ENCODE measurements around the gene MMP28.

Gene MMP28

GRCh38 chr17:35773679-35774425, 21.6 kb downstream of the MMP28 start:
- Histone ChIP-seq H2AFZ (ENCODE audit: low read depth, low read length, severe bottlenecking) (no peak overlapping the region), H3K4me2 (ENCODE audit: low read depth, low read length, poor library complexity, severe bottlenecking) (no peak overlapping the region), H3K9me2 (replicated peaks; ENCODE audit: insufficient read depth, low read length) (no peaks in the 10 kb centered on the region), H3K9ac (ENCODE audit: low read length) (no peak overlapping the region), H3K4me3 (ENCODE audit: insufficient read depth, low read length, poor library complexity, severe bottlenecking) (no peak overlapping the region), H3F3A (ENCODE audit: insufficient read depth) (no peaks in the 10 kb centered on the region), H3K79me2 (ENCODE audit: insufficient read depth, low read length) (no peaks in the 10 kb centered on the region), H3K27me3 (ENCODE audit: low read length) (no peaks in the 10 kb centered on the region), H4K20me1 (ENCODE audit: low read depth, low read length) (no peaks in the 10 kb centered on the region), H3K9me3 (ENCODE audit: insufficient read depth, low read length) (no peaks in the 10 kb centered on the region), H3K36me3 (ENCODE audit: low read length) (no peaks in the 10 kb centered on the region), H3K27ac (ENCODE audit: low read depth, low read length) (no peak overlapping the region)
- TF ChIP-seq, protein P1, sequence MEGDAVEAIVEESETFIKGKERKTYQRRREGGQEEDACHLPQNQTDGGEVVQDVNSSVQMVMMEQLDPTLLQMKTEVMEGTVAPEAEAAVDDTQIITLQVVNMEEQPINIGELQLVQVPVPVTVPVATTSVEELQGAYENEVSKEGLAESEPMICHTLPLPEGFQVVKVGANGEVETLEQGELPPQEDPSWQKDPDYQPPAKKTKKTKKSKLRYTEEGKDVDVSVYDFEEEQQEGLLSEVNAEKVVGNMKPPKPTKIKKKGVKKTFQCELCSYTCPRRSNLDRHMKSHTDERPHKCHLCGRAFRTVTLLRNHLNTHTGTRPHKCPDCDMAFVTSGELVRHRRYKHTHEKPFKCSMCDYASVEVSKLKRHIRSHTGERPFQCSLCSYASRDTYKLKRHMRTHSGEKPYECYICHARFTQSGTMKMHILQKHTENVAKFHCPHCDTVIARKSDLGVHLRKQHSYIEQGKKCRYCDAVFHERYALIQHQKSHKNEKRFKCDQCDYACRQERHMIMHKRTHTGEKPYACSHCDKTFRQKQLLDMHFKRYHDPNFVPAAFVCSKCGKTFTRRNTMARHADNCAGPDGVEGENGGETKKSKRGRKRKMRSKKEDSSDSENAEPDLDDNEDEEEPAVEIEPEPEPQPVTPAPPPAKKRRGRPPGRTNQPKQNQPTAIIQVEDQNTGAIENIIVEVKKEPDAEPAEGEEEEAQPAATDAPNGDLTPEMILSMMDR (IDR thresholded peaks at IDR 0.05; ENCODE audit: insufficient read depth, low read length, poor library complexity, severe bottlenecking): no peak
- no peak for TF ChIP-seq EZH2phosphoT487 (conservative IDR thresholded peaks at IDR 0.05; ENCODE audit: low read length)

DNA sequence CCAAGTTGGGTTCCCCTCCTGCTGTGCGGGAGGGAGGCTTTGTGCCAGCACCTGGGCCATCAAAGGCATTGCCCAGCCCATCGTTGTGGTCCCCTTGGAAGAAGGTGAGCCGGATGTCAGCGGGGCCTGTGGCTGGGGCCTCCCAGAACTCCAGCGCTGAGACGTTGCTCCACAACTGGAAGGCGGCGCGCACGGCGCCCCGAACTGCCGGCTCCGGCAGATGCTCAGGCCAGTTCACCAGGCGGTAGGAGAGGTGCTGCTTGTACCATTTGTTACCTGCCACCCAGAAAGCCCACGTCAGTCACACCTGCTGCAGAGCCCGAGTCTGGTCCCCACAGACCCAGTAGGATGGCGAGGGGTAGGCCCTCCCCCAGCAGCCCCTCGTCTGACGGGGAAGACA, 22.3 kb downstream of the MMP28 start:
- H3K4me2 ChIP-seq (ENCODE audit: low read depth, low read length, poor library complexity, severe bottlenecking): no peak overlapping the region

DNA sequence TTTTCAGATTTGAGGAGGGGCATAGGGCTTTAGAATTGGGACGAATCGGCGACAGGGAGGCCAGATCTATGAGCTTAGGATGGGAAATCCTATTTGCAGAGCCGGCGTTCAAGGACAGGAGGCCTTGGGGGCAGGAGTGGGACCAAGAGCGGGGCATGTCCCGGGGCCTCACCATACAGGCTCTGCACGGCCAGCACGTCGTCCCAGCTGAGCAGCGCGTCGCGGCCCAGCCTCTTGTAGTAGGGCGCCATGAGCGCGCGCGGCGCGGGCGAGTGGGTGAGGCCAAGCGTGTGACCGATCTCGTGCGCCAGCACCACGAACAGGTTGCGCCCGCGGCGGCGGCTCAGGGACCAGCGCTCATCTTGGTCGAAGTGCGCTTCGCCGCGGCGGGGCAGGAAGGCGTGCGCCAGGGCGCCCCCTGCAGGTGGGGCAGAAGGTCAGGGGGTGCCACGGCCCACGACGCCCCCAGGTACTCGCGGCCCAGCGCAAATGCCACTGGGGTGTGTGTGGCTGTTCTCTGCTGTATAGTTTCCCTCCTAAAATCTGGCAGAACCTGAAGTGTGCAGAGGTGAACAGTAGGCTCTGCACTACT, 25.4 kb downstream of the MMP28 start:
- H3K27me3 ChIP-seq (ENCODE audit: low read length): no peaks in the 10 kb centered on the region
- no peaks in the 10 kb centered on the region for H3K79me2 ChIP-seq (ENCODE audit: insufficient read depth, low read length)
- no peak overlapping the region for H2AFZ ChIP-seq (ENCODE audit: low read depth, low read length, severe bottlenecking)
- no peaks in the 10 kb centered on the region for H3K9me2 ChIP-seq (replicated peaks; ENCODE audit: insufficient read depth, low read length)
- no peak overlapping the region for H3K4me2 ChIP-seq (ENCODE audit: low read depth, low read length, poor library complexity, severe bottlenecking)
- TF ChIP-seq, protein P1 (IDR thresholded peaks at IDR 0.05; ENCODE audit: insufficient read depth, low read length, poor library complexity, severe bottlenecking): no peak
- H3K36me3 ChIP-seq (ENCODE audit: low read length): no peaks in the 10 kb centered on the region
- H3K9ac ChIP-seq (ENCODE audit: low read length): no peak overlapping the region
- H4K20me1 ChIP-seq (ENCODE audit: low read depth, low read length): no peaks in the 10 kb centered on the region
- H3K4me3 ChIP-seq (ENCODE audit: insufficient read depth, low read length, poor library complexity, severe bottlenecking): no peak overlapping the region
- no peaks in the 10 kb centered on the region for H3F3A ChIP-seq (ENCODE audit: insufficient read depth)
- H3K9me3 ChIP-seq (ENCODE audit: insufficient read depth, low read length): no peaks in the 10 kb centered on the region
- no peak overlapping the region for H3K27ac ChIP-seq (ENCODE audit: low read depth, low read length)

More for the DNA sequence above, 22.3 kb downstream of the MMP28 start:
- Histone ChIP-seq H2AFZ (ENCODE audit: low read depth, low read length, severe bottlenecking) (no peak overlapping the region), H3K79me2 (ENCODE audit: insufficient read depth, low read length) (no peaks in the 10 kb centered on the region), H3K9me3 (ENCODE audit: insufficient read depth, low read length) (no peaks in the 10 kb centered on the region), H3K4me3 (ENCODE audit: insufficient read depth, low read length, poor library complexity, severe bottlenecking) (no peak overlapping the region), H4K20me1 (ENCODE audit: low read depth, low read length) (no peaks in the 10 kb centered on the region), H3K36me3 (ENCODE audit: low read length) (no peaks in the 10 kb centered on the region), H3K9ac (ENCODE audit: low read length) (no peak overlapping the region), H3K27ac (ENCODE audit: low read depth, low read length) (no peak overlapping the region), H3F3A (ENCODE audit: insufficient read depth) (no peaks in the 10 kb centered on the region), H3K9me2 (replicated peaks; ENCODE audit: insufficient read depth, low read length) (no peaks in the 10 kb centered on the region), H3K27me3 (ENCODE audit: low read length) (no peaks in the 10 kb centered on the region)
- TF ChIP-seq EZH2phosphoT487 (conservative IDR thresholded peaks at IDR 0.05; ENCODE audit: low read length): no peak
- TF ChIP-seq, protein P1 (IDR thresholded peaks at IDR 0.05; ENCODE audit: insufficient read depth, low read length, poor library complexity, severe bottlenecking): no peak
